SK-N-SH treated with all-trans-retinoic acid at 6 μM for 48 hours (cell line): ENCODE data around the gene DCLK1.
A peak's percentile ranks its signal among the peaks of the same experiment; 100 is the strongest.

Experiments used
- ATAC-seq: fragments of 200-7000 bp; cut with Tn5 transposase; 3 replicates; pipeline ENCODE4 v1.9.1; 2020; ENCODE audit warnings: mild to moderate bottlenecking, moderate library complexity
- ARNTL ChIP-seq: fragments of 450-650 bp; formaldehyde crosslinking; IDR thresholded peaks from 2 replicates; pipeline ENCODE4 v1.5.0; 2020; ENCODE audit warnings: low read depth, mild to moderate bottlenecking, moderate library complexity, borderline replicate concordance
- CSDC2 ChIP-seq: fragments of 250-450 bp; sonication (Bioruptor Pico); IDR thresholded peaks from 2 replicates; pipeline ENCODE4 v1.5.0; 2020; ENCODE audit warnings: mild to moderate bottlenecking, moderate library complexity
- CSRNP3 ChIP-seq: fragments of 250-450 bp; sonication (Bioruptor Pico); IDR thresholded peaks from 2 replicates; pipeline ENCODE4 v1.5.1; 2021; ENCODE audit warnings: mild to moderate bottlenecking, moderate library complexity
- GLIS3 ChIP-seq: fragments of 250-450 bp; sonication (Bioruptor Pico); IDR thresholded peaks from 2 replicates; pipeline ENCODE4 v1.5.0; 2020; ENCODE audit warnings: mild to moderate bottlenecking, moderate library complexity
- ISL1 ChIP-seq: fragments of 250-450 bp; sonication (Bioruptor Pico); IDR thresholded peaks from 2 replicates; pipeline ENCODE4 v2.1.2; 2022; ENCODE audit warnings: mild to moderate bottlenecking, moderate library complexity
- OSR1 ChIP-seq: fragments of 250-450 bp; sonication (Bioruptor Pico); IDR thresholded peaks from 2 replicates; pipeline ENCODE4 v1.8.0; 2022; ENCODE audit warnings: moderate library complexity, mild to moderate bottlenecking, inconsistent platforms
- PPARA ChIP-seq: fragments of 250-450 bp; sonication (Bioruptor Pico); IDR thresholded peaks from 2 replicates; pipeline ENCODE4 v1.5.0; 2020; ENCODE audit warnings: mild to moderate bottlenecking, borderline replicate concordance
- RARB ChIP-seq: fragments of 250-450 bp; sonication (Bioruptor Pico); IDR thresholded peaks from 2 replicates; pipeline ENCODE4 v1.8.0; 2021; ENCODE audit warnings: mild to moderate bottlenecking, moderate library complexity
- TCF4 ChIP-seq: fragments of 250-450 bp; sonication (Bioruptor Pico); IDR thresholded peaks from 2 replicates; pipeline ENCODE4 v1.8.0; 2021; ENCODE audit warnings: mild to moderate bottlenecking, moderate library complexity, borderline replicate concordance
- ZFP30 ChIP-seq: fragments of 450-650 bp; formaldehyde crosslinking; IDR thresholded peaks from 2 replicates; pipeline ENCODE4 v1.5.0; 2022; ENCODE audit warnings: mild to moderate bottlenecking, moderate library complexity
- ZNF565 ChIP-seq: fragments of 450-650 bp; formaldehyde crosslinking; conservative IDR thresholded peaks from 2 replicates; pipeline ENCODE4 v1.5.0; 2020; ENCODE audit warnings: low read depth, mild to moderate bottlenecking, moderate library complexity
- ZNF70 ChIP-seq: fragments of 450-650 bp; formaldehyde crosslinking; IDR thresholded peaks from 2 replicates; pipeline ENCODE4 v1.5.0; 2020; ENCODE audit warnings: mild to moderate bottlenecking, moderate library complexity
- ZNF8 ChIP-seq: fragments of 450-650 bp; formaldehyde crosslinking; IDR thresholded peaks from 2 replicates; pipeline ENCODE4 v1.5.0; 2020; ENCODE audit warnings: mild to moderate bottlenecking, moderate library complexity
- TF ChIP-seq, protein P1 (sequence below): fragments of 250-450 bp; sonication (Bioruptor Pico); IDR thresholded peaks from 2 replicates; pipeline ENCODE4 v1.5.1; 2020; ENCODE audit warnings: low read depth, mild to moderate bottlenecking, moderate library complexity
- TF ChIP-seq, protein P2 (sequence below): fragments of 250-450 bp; sonication (Bioruptor Pico); IDR thresholded peaks from 2 replicates; pipeline ENCODE4 v1.8.0; 2020; ENCODE audit warnings: mild to moderate bottlenecking, moderate library complexity, borderline replicate concordance
- TF ChIP-seq, protein P3 (sequence below): fragments of 250-450 bp; sonication (Bioruptor Pico); IDR thresholded peaks from 2 replicates; pipeline ENCODE4 v1.5.0; 2020; ENCODE audit warnings: mild to moderate bottlenecking, moderate library complexity

Gene DCLK1

GRCh38 chr13:36101157-36101556, 30.0 kb downstream of the DCLK1 start:
- TF ChIP-seq, protein P1, sequence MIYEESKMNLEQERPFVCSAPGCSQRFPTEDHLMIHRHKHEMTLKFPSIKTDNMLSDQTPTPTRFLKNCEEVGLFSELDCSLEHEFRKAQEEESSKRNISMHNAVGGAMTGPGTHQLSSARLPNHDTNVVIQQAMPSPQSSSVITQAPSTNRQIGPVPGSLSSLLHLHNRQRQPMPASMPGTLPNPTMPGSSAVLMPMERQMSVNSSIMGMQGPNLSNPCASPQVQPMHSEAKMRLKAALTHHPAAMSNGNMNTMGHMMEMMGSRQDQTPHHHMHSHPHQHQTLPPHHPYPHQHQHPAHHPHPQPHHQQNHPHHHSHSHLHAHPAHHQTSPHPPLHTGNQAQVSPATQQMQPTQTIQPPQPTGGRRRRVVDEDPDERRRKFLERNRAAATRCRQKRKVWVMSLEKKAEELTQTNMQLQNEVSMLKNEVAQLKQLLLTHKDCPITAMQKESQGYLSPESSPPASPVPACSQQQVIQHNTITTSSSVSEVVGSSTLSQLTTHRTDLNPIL: no peak
- TF ChIP-seq TCF4 (CRISPR knock-in tag): no peak
- TF ChIP-seq OSR1 (CRISPR knock-in tag): no peak
- no peak for TF ChIP-seq ZNF565 (CRISPR knock-in tag)
- no peak for TF ChIP-seq CSRNP3 (CRISPR knock-in tag)
- no peak for TF ChIP-seq RARB (CRISPR knock-in tag)
- no peak for TF ChIP-seq GLIS3
- no peak for TF ChIP-seq PPARA (CRISPR knock-in tag)
- TF ChIP-seq, protein P2, sequence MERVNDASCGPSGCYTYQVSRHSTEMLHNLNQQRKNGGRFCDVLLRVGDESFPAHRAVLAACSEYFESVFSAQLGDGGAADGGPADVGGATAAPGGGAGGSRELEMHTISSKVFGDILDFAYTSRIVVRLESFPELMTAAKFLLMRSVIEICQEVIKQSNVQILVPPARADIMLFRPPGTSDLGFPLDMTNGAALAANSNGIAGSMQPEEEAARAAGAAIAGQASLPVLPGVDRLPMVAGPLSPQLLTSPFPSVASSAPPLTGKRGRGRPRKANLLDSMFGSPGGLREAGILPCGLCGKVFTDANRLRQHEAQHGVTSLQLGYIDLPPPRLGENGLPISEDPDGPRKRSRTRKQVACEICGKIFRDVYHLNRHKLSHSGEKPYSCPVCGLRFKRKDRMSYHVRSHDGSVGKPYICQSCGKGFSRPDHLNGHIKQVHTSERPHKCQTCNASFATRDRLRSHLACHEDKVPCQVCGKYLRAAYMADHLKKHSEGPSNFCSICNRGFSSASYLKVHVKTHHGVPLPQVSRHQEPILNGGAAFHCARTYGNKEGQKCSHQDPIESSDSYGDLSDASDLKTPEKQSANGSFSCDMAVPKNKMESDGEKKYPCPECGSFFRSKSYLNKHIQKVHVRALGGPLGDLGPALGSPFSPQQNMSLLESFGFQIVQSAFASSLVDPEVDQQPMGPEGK (CRISPR knock-in tag): no peak
- TF ChIP-seq, protein P3, sequence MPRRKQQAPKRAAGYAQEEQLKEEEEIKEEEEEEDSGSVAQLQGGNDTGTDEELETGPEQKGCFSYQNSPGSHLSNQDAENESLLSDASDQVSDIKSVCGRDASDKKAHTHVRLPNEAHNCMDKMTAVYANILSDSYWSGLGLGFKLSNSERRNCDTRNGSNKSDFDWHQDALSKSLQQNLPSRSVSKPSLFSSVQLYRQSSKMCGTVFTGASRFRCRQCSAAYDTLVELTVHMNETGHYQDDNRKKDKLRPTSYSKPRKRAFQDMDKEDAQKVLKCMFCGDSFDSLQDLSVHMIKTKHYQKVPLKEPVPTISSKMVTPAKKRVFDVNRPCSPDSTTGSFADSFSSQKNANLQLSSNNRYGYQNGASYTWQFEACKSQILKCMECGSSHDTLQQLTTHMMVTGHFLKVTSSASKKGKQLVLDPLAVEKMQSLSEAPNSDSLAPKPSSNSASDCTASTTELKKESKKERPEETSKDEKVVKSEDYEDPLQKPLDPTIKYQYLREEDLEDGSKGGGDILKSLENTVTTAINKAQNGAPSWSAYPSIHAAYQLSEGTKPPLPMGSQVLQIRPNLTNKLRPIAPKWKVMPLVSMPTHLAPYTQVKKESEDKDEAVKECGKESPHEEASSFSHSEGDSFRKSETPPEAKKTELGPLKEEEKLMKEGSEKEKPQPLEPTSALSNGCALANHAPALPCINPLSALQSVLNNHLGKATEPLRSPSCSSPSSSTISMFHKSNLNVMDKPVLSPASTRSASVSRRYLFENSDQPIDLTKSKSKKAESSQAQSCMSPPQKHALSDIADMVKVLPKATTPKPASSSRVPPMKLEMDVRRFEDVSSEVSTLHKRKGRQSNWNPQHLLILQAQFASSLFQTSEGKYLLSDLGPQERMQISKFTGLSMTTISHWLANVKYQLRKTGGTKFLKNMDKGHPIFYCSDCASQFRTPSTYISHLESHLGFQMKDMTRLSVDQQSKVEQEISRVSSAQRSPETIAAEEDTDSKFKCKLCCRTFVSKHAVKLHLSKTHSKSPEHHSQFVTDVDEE: no peak
- TF ChIP-seq ARNTL (CRISPR knock-in tag): no peak
- no peak for TF ChIP-seq ZNF70 (CRISPR knock-in tag)
- no peak for ATAC-seq

GRCh38 chr13:36098080-36098479, 33.1 kb downstream of the DCLK1 start:
- ATAC-seq: no peak
- TF ChIP-seq ZNF8 (CRISPR knock-in tag): no peak
- peak; percentile 34; the same call in 1 of the 2 replicates for TF ChIP-seq ISL1
- TF ChIP-seq, protein P3: peak; percentile 57; the same call in 1 of the 2 replicates
- TF ChIP-seq, protein P1: 0 out of 2 replicates have a peak, but pooled peaks have one; percentile 16

DNA sequence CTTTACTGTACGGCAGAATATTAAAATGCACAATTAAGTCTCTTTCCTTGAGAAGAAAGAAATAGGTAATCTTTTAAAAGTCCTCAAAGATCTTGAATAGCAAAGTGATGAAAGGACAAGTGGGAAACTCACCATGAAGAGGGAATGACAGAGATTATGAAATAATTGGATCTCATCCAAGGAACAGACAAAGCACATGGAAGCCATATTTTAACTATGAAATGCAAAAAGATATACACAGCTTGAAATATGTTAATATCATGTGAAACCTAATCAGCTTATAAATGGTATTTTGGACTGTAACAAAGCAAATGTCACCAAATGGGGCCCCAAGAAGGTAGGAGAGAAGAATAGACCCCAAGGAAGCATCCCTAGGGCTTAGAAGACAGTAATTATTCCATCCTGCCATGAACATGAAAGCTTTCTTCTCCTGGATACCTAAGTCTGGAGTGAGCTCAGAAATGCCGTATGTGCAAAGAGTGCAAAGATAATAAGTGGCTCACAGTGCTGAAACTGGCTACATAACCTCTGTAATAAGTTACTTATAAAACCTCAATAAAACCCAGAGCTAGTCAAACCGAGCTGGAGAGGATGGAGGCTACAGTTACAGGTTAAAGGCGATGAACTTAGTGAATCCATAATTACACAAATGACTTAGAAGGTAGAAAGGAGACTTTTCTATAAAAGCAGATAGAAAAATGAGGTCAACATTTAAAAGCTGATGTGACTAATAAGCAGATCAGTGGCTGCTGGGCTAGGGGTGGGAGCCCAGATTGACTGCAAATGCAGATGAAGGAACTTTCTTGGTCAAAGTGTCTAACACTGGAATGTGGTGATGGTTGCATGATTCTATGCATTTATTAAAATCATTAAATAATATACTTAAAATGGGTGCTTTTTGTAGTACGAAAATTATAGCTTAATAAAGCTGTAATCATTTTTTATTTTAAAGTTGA, 34.4 kb downstream of the DCLK1 start:
- ATAC-seq: no peak
- TF ChIP-seq ZFP30 (no peak), ISL1 (peak; percentile 19; the same call in 1 of the 2 replicates), CSDC2 (CRISPR knock-in tag) (no peak)
